ENCODE measurements around the gene KIR3DL3.

DNA sequence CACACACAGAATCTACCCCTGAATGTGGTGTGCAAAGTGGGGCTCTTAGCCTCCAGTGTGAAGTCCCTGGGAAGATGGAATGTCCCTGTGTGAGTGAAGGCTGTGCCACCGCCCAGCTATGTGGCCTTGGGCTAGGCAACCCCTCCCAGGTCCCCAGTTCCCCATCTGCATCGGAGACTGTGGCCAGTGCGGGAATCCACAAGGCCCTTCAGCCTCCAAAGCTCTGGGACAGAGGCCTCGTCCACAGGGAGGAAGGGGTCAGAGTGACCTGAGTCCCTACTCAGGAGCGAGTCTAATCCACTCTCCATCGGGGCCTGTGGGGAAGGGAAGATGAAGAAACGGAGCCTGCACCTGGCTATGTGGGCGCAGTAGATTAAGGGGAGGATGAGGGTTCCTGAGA, 19.3 kb upstream of the KIR3DL3 start:
- TF ChIP-seq, protein P1, sequence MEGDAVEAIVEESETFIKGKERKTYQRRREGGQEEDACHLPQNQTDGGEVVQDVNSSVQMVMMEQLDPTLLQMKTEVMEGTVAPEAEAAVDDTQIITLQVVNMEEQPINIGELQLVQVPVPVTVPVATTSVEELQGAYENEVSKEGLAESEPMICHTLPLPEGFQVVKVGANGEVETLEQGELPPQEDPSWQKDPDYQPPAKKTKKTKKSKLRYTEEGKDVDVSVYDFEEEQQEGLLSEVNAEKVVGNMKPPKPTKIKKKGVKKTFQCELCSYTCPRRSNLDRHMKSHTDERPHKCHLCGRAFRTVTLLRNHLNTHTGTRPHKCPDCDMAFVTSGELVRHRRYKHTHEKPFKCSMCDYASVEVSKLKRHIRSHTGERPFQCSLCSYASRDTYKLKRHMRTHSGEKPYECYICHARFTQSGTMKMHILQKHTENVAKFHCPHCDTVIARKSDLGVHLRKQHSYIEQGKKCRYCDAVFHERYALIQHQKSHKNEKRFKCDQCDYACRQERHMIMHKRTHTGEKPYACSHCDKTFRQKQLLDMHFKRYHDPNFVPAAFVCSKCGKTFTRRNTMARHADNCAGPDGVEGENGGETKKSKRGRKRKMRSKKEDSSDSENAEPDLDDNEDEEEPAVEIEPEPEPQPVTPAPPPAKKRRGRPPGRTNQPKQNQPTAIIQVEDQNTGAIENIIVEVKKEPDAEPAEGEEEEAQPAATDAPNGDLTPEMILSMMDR (conservative IDR thresholded peaks at IDR 0.05; ENCODE audit: low read depth, low read length), result no peak
- no peak for TF ChIP-seq EZH2 (IDR thresholded peaks at IDR 0.05; ENCODE audit: borderline replicate concordance, low read depth, low read length, poor library complexity, severe bottlenecking)

Measured in A673 (cell line).